Peyer's patch (tissue), 4 donors: ENCODE measurements around the gene OSCP1.

Experiments
- POLR2A ChIP-seq, 2 donors: fragments of 450-650 bp; IDR thresholded peaks; one replicate each; pipeline ENCODE4 v1.5.1; 2017; ENCODE audit warnings: antibody characterized with exemption in 2 of 2, mild to moderate bottlenecking in 2 of 2, moderate library complexity in 2 of 2
- TF ChIP-seq, protein P1 (sequence below), 6 experiments: fragments of 450-650 bp in 4 of 6; fragments of 200-600 bp in 2 of 6; sonication (generic) in 1 of 6; IDR thresholded peaks; one replicate each; pipeline ENCODE4 v1.5.1; 2017 to 2019; ENCODE audit warnings: antibody characterized with exemption in 6 of 6, mild to moderate bottlenecking in 3 of 6, moderate library complexity in 1 of 6

DNA sequence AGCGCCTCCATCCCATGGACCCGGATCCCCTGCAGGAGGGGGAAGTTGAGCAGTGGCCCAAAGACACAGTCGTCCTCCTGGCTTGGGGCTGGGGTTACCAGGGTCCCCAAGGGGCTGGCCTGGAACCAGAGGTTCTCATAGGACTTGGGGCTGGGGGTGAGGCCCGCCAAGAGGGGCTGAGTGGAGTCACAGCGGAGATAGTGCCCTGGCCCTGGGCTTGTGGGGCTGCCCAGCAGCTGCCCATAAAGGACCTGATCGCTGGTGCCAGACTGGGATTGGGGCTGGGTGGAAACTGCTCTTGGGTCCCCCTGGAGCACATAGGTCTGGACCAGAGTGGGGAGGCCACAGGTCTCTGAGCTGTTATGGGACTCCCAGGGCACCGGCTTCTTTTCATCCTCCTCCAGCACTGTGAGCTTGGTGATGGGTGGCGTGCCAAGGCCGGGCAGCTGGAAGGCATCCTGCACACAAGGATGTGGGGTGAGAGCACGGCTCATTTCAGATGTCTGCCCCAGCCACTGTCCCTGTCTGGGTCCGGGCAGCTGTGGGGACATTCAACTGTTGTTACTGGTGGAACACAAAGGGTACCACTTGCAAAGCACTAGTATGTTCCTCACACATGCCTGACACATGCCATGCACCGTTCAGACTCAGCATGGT lies 16.2 kb upstream of the OSCP1 start:
- TF ChIP-seq, protein P1, sequence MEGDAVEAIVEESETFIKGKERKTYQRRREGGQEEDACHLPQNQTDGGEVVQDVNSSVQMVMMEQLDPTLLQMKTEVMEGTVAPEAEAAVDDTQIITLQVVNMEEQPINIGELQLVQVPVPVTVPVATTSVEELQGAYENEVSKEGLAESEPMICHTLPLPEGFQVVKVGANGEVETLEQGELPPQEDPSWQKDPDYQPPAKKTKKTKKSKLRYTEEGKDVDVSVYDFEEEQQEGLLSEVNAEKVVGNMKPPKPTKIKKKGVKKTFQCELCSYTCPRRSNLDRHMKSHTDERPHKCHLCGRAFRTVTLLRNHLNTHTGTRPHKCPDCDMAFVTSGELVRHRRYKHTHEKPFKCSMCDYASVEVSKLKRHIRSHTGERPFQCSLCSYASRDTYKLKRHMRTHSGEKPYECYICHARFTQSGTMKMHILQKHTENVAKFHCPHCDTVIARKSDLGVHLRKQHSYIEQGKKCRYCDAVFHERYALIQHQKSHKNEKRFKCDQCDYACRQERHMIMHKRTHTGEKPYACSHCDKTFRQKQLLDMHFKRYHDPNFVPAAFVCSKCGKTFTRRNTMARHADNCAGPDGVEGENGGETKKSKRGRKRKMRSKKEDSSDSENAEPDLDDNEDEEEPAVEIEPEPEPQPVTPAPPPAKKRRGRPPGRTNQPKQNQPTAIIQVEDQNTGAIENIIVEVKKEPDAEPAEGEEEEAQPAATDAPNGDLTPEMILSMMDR (IDR thresholded peaks at IDR 0.05): no peak
- TF ChIP-seq POLR2A (IDR thresholded peaks at IDR 0.05): no peak
